ENCODE data around the gene NAT14. TPM values are rescaled to one million over a fixed set of nuclear protein-coding genes. Genes with fewer than 3 reads are reported as not detected.
A peak's percentile ranks its signal among the peaks of the same experiment; 100 is the strongest.
"Not testable (repeated sequence)": the region's sequence is repeated elsewhere in the genome, so short reads cannot be mapped to it uniquely, and the experiment has no call there.

The NAT14 gene
- total RNA-seq, 1 experiment from 2014 or later: 55.3 TPM

- H3K36me3 ChIP-seq (ENCODE audit: control insufficient read depth in 1 of 2, insufficient read depth in 2 of 2, low read length in 2 of 2): no peaks in the 10 kb centered on the region
- H3K9ac ChIP-seq (ENCODE audit: low read length): no peak overlapping the region
- H3K27me3 ChIP-seq (ENCODE audit: insufficient read depth, low read length): no peaks in the 10 kb centered on the region
- H2AFZ ChIP-seq (ENCODE audit: low read depth, low read length, poor library complexity, severe bottlenecking): no peak overlapping the region
- CTCF ChIA-PET: interaction anchor here (0.6 to 2.0 kb wide), 2 partner anchors 8 to 11 kb away, joined by 4 to 5 read pairs; no protein-coding TSS in a partner anchor
- intact Hi-C loops (cut with micrococcal nuclease): no loop called here
- H3K4me2 ChIP-seq (ENCODE audit: low read length): no peak overlapping the region
- no peaks in the 10 kb centered on the region for H3K9me2 ChIP-seq (ENCODE audit: insufficient read depth)
- H4K20me1 ChIP-seq (ENCODE audit: insufficient read depth): no peaks in the 10 kb centered on the region
- POLR2A ChIA-PET: no interaction called here
- ATAC-seq (peak; percentile 38; the same call in 1 of the 2 replicates), DNase-seq (ENCODE audit: low read depth, low spot score) (no peak)
- no peaks in the 10 kb centered on the region for H3K79me2 ChIP-seq (ENCODE audit: insufficient read depth, low read length)
- peaks cover 0 to 8% of the 10 kb centered on the region in 2 experiments; a peak in 1 of 4 replicates for H3K4me1 ChIP-seq (ENCODE audit: control insufficient read depth in 1 of 2, insufficient read depth in 2 of 2, low read length in 2 of 2)
- no peak overlapping the region for H3K27ac ChIP-seq (ENCODE audit: low read depth, low read length)
- RAD21 ChIA-PET (ENCODE audit: low non-redundant PET in 1 of 2, low total read pairs in 2 of 2, uncharacterized antibody in 2 of 2, unreplicated experiment in 2 of 2): interaction anchor here in 1 of 2 experiments (0.7 kb wide), 1 partner anchor 129 kb away, joined by 4 read pairs; the partner anchor contains the start of gene ZNF784
- TF ChIP-seq MAX (IDR thresholded peaks at IDR 0.05): no peak
- no peak for TF ChIP-seq FOSL1 (IDR thresholded peaks at IDR 0.05; ENCODE audit: low read depth)
- no peak for TF ChIP-seq SP1 (IDR thresholded peaks at IDR 0.05; ENCODE audit: low read depth)
- no peaks in the 10 kb centered on the region for H3K9me3 ChIP-seq (ENCODE audit: control insufficient read depth in 1 of 2, insufficient read depth in 1 of 2, low read depth in 1 of 2, low read length in 2 of 2)
- no peak overlapping the region for H3K4me3 ChIP-seq (replicated peaks in 1 of 2; ENCODE audit: low read depth in 1 of 2, low read length in 2 of 2)
- no TSS peak for BruUV-seq (replicated peaks)
Observed at GRCh38 chr19:55495646-55496349, 10.8 kb downstream of the NAT14 start.

- POLR2A ChIA-PET; CTCF ChIA-PET; BruUV-seq (replicated peaks); H3K79me2 ChIP-seq (ENCODE audit: insufficient read depth, low read length); H3K27ac ChIP-seq (ENCODE audit: low read depth, low read length); DNase-seq (ENCODE audit: low read depth, low spot score); H3K27me3 ChIP-seq (ENCODE audit: insufficient read depth, low read length); H3K4me1 ChIP-seq (ENCODE audit: control insufficient read depth in 1 of 2, insufficient read depth in 2 of 2, low read length in 2 of 2); H3K36me3 ChIP-seq (ENCODE audit: control insufficient read depth in 1 of 2, insufficient read depth in 2 of 2, low read length in 2 of 2); ATAC-seq; H3K9ac ChIP-seq (ENCODE audit: low read length); H3K9me3 ChIP-seq (ENCODE audit: control insufficient read depth in 1 of 2, insufficient read depth in 1 of 2, low read depth in 1 of 2, low read length in 2 of 2); H4K20me1 ChIP-seq (ENCODE audit: insufficient read depth); intact Hi-C loops (cut with micrococcal nuclease); H2AFZ ChIP-seq (ENCODE audit: low read depth, low read length, poor library complexity, severe bottlenecking); H3K9me2 ChIP-seq (ENCODE audit: insufficient read depth); H3K4me2 ChIP-seq (ENCODE audit: low read length); H3K4me3 ChIP-seq (replicated peaks in 1 of 2; ENCODE audit: low read depth in 1 of 2, low read length in 2 of 2): not testable (repeated sequence)
- RAD21 ChIA-PET (ENCODE audit: low non-redundant PET in 1 of 2, low total read pairs in 2 of 2, uncharacterized antibody in 2 of 2, unreplicated experiment in 2 of 2): interaction anchor here in 1 of 2 experiments (0.7 kb wide), 1 partner anchor 356 kb away, joined by 4 read pairs; no protein-coding TSS in a partner anchor
Observed at GRCh38 chr19:55496820-55497219, 11.8 kb downstream of the NAT14 start.
